Cardiac fibroblast (primary cell): ENCODE results near the gene TMEM185B.

ENCODE experiments used
- DNase-seq, 2 donors: peaks; one replicate each; pipeline versions ENCODE4 v3.0.0 to v3.0.0-alpha.2; 2010; ENCODE audit warnings: low read depth in 2 of 2
- H3K4me3 ChIP-seq, 2 donors: replicated peaks in 1 of 2; 1 replicate in 1 of 2; 2 replicates in 1 of 2; pipeline ENCODE4 v1.5.1; 2011; ENCODE audit warnings: low read depth in 2 of 2, low read length in 2 of 2, mild to moderate bottlenecking in 2 of 2, moderate library complexity in 1 of 2
- CTCF ChIP-seq: IDR thresholded peaks from one replicate; pipeline ENCODE4 v1.5.1; 2011; ENCODE audit warnings: low read depth, mild to moderate bottlenecking, low read length, inconsistent platforms

Gene TMEM185B

GRCh38 chr2:120195553-120195952 is 27.6 kb downstream of the TMEM185B start:
- TF ChIP-seq CTCF = no peak

GRCh38 chr2:120192280-120192679 is 30.9 kb downstream of the TMEM185B start:
- TF ChIP-seq CTCF = no peak
- H3K4me3 ChIP-seq = no peak overlapping the region
- no peak for DNase-seq

More at GRCh38 chr2:120195553-120195952, 27.6 kb downstream of the TMEM185B start:
- no peak overlapping the region for H3K4me3 ChIP-seq
- no peak for DNase-seq

GRCh38 chr2:120189189-120189588 is 34.0 kb downstream of the TMEM185B start:
- TF ChIP-seq CTCF = no peak
- H3K4me3 ChIP-seq = no peak overlapping the region
- DNase-seq = no peak

GRCh38 chr2:120182019-120182560 is 41.1 kb downstream of the TMEM185B start:
- no peak overlapping the region for H3K4me3 ChIP-seq
- TF ChIP-seq CTCF = no peak
- no peak for DNase-seq

GRCh38 chr2:120180066-120180465 is 43.1 kb downstream of the TMEM185B start:
- no peak for TF ChIP-seq CTCF
- no peak overlapping the region for H3K4me3 ChIP-seq
- DNase-seq = no peak

GRCh38 chr2:120179396-120179795 is 43.8 kb downstream of the TMEM185B start:
- H3K4me3 ChIP-seq = no peak overlapping the region
- no peak for TF ChIP-seq CTCF
- no peak for DNase-seq

- no peak for DNase-seq
- no peak overlapping the region for H3K4me3 ChIP-seq
- TF ChIP-seq CTCF = no peak
These were observed 45.2 kb downstream of the TMEM185B start for GRCh38 chr2:120177973-120178372.
